ENCODE results near the gene PDXK. TPM values are rescaled to one million over a fixed set of nuclear protein-coding genes. Genes with fewer than 3 reads are reported as not detected.
"Not testable (repeated sequence)": the region's sequence is repeated elsewhere in the genome, so short reads cannot be mapped to it uniquely, and the experiment has no call there.

Gene PDXK
- total and polyA plus RNA-seq, 2 of the 13 experiments (the other 11 are each of a cell fraction or from before 2014, with no cell fraction given): 114 to 184 TPM

GRCh38 chr21:43712268-43712942 is 6.5 kb upstream of the PDXK start:
- Histone ChIP-seq H3K4me3 (replicated peaks in 1 of 3; ENCODE audit: insufficient read depth in 1 of 3, low read depth in 2 of 3, low read length in 3 of 3) (peak overlapping the region; percentile 37 to 65 (median 41)), H3K27ac (ENCODE audit: extremely low read length, insufficient read depth, low read length) (no peak overlapping the region), H3K9me3 (ENCODE audit: low read length) (no peaks in the 10 kb centered on the region), H3K9ac (ENCODE audit: insufficient read depth, low read depth, low read length) (peak overlapping the region; percentile 39; the same call in 1 of the 2 replicates), H3K4me2 (ENCODE audit: low read depth, low read length) (peak overlapping the region; percentile 87), H3K4me1 (ENCODE audit: insufficient read depth, low read length) (peaks cover 56% of the 10 kb centered on the region), H3K27me3 (ENCODE audit: control insufficient read depth in 1 of 2, insufficient read depth in 2 of 2, low read length in 2 of 2) (peaks cover 3 to 11% of the 10 kb centered on the region in 2 experiments; a peak in 4 of 5 replicates), H3K36me3 (replicated peaks in 1 of 2; ENCODE audit: control insufficient read depth in 1 of 2, insufficient read depth in 2 of 2, low read length in 2 of 2) (no peaks in the 10 kb centered on the region), H2AFZ (ENCODE audit: low read length) (no peak overlapping the region), H3K79me2 (ENCODE audit: insufficient read depth, low read length) (no peaks in the 10 kb centered on the region), H4K20me1 (ENCODE audit: insufficient read depth, low read length) (no peaks in the 10 kb centered on the region)
- ChIA-PET CTCF (ENCODE audit: low intra/inter-chr PET ratio, low total read pairs) (no interaction called here), POLR2A (interaction anchor here (2.2 kb wide), 1 partner anchor 16 kb away, joined by 8 read pairs; no protein-coding TSS in a partner anchor)
- no TSS peak for BruUV-seq (replicated peaks)
- in situ Hi-C loops (cut with HindIII; ENCODE audit: extremely low pct_ligation_motif_present, low pct_unique_long_range_greater_than_20kb): no loop called here
- TF ChIP-seq PHF21A (CRISPR knock-in tag; IDR thresholded peaks at IDR 0.05) (0 out of 2 replicates have a peak, but pooled peaks have one; percentile 55), ZNF431 (CRISPR knock-in tag; IDR thresholded peaks at IDR 0.05; ENCODE audit: borderline replicate concordance, low read depth) (0 out of 2 replicates have a peak, but pooled peaks have one; percentile 33), HNRNPL (IDR thresholded peaks at IDR 0.05; ENCODE audit: low read depth, low read length) (0 out of 2 replicates have a peak, but pooled peaks have one; percentile 39), ZNF687 (CRISPR knock-in tag; IDR thresholded peaks at IDR 0.05) (peak; percentile 24; the same call in 1 of the 2 replicates), CEBPG (CRISPR knock-in tag; IDR thresholded peaks at IDR 0.05) (no peak), ZNF788 (CRISPR knock-in tag; IDR thresholded peaks at IDR 0.05; ENCODE audit: borderline replicate concordance) (no peak)
- TF ChIP-seq, protein P1, sequence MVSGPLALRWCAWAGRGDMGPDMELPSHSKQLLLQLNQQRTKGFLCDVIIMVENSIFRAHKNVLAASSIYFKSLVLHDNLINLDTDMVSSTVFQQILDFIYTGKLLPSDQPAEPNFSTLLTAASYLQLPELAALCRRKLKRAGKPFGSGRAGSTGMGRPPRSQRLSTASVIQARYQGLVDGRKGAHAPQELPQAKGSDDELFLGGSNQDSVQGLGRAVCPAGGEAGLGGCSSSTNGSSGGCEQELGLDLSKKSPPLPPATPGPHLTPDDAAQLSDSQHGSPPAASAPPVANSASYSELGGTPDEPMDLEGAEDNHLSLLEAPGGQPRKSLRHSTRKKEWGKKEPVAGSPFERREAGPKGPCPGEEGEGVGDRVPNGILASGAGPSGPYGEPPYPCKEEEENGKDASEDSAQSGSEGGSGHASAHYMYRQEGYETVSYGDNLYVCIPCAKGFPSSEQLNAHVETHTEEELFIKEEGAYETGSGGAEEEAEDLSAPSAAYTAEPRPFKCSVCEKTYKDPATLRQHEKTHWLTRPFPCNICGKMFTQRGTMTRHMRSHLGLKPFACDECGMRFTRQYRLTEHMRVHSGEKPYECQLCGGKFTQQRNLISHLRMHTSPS (CRISPR knock-in tag; IDR thresholded peaks at IDR 0.05; ENCODE audit: low read depth): 0 out of 2 replicates have a peak, but pooled peaks have one; percentile 28
- intact Hi-C loops (cut with micrococcal nuclease; ENCODE audit: unreplicated experiment): no loop called here
- DNase-seq (ENCODE audit: low spot score) (no peak), ATAC-seq (peak; percentile 58), FAIRE-seq (peak; percentile 18)
- 7% methylated on average over 12 of the region's 13 CpGs for WGBS (ENCODE audit: low lambda C conversion rate)

DNA sequence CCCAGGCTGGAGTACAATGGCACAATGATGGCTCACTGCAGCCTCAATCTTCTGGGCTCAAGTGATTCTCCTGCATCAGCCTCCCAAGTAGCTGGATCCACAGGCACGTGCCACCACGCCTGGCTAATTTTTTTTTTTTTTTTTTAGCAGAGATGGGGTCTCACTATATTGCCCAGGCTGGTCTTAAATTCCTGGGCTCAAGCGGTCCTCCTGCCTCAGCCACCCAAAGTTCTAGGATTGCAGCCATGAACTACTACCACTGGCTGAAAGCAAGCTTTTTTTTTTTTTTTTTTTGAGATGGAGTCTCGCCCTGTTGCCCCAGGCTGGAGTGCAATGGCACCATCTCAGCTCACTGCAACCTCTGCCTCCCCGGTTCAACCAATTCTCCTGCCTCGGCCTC is 5.8 kb upstream of the PDXK start:
- H2AFZ ChIP-seq (ENCODE audit: low read length); intact Hi-C loops (cut with micrococcal nuclease; ENCODE audit: unreplicated experiment); DNase-seq (ENCODE audit: low spot score); H3K36me3 ChIP-seq (replicated peaks in 1 of 2; ENCODE audit: control insufficient read depth in 1 of 2, insufficient read depth in 2 of 2, low read length in 2 of 2); H3K9ac ChIP-seq (ENCODE audit: insufficient read depth, low read depth, low read length); in situ Hi-C loops (cut with HindIII; ENCODE audit: extremely low pct_ligation_motif_present, low pct_unique_long_range_greater_than_20kb); BruUV-seq (replicated peaks); H3K4me2 ChIP-seq (ENCODE audit: low read depth, low read length); CTCF ChIA-PET (ENCODE audit: low intra/inter-chr PET ratio, low total read pairs); H4K20me1 ChIP-seq (ENCODE audit: insufficient read depth, low read length); ATAC-seq; H3K27ac ChIP-seq (ENCODE audit: extremely low read length, insufficient read depth, low read length); H3K9me3 ChIP-seq (ENCODE audit: low read length); H3K79me2 ChIP-seq (ENCODE audit: insufficient read depth, low read length); H3K4me3 ChIP-seq (replicated peaks in 1 of 3; ENCODE audit: insufficient read depth in 1 of 3, low read depth in 2 of 3, low read length in 3 of 3); FAIRE-seq: not testable (repeated sequence)
- WGBS (ENCODE audit: low lambda C conversion rate): 79% methylated on average over 6 of the region's 6 CpGs
- H3K27me3 ChIP-seq (ENCODE audit: control insufficient read depth in 1 of 2, insufficient read depth in 2 of 2, low read length in 2 of 2): peaks cover 2 to 11% of the 10 kb centered on the region in 2 experiments; a peak in 3 of 5 replicates
- POLR2A ChIA-PET: interaction anchor here (2.2 kb wide), 1 partner anchor 15 kb away, joined by 8 read pairs; no protein-coding TSS in a partner anchor
- H3K4me1 ChIP-seq (ENCODE audit: insufficient read depth, low read length): peaks cover 52% of the 10 kb centered on the region

Measured in HepG2 (cell line).